ENCODE data around the gene ARSG.
"Not testable (repeated sequence)": the region's sequence is repeated elsewhere in the genome, so short reads cannot be mapped to it uniquely, and the experiment has no call there.

The ARSG gene

DNA sequence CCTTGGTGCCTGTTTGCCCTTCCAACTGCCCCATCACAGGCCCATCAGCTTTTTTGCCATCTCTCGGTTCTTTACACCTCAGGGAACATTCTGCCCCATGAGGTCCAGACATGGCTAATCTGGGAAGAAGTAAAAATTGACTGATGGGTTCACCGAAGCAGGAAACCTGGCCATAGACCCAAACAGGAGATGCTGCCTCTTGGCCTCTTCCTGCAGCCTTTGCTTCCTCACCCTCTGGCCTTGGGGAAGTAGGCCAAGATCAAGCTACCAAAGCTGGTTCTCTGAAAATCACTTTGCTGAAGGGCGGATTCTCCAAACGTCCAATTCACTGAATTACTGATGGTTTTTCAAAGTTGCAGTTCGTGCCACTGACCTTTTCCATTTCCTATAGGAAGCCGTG lies 56.1 kb downstream of the ARSG start:
- no peak overlapping the region for H3K4me3 ChIP-seq (replicated peaks; ENCODE audit: low read depth, low read length)
- TF ChIP-seq, protein P1, sequence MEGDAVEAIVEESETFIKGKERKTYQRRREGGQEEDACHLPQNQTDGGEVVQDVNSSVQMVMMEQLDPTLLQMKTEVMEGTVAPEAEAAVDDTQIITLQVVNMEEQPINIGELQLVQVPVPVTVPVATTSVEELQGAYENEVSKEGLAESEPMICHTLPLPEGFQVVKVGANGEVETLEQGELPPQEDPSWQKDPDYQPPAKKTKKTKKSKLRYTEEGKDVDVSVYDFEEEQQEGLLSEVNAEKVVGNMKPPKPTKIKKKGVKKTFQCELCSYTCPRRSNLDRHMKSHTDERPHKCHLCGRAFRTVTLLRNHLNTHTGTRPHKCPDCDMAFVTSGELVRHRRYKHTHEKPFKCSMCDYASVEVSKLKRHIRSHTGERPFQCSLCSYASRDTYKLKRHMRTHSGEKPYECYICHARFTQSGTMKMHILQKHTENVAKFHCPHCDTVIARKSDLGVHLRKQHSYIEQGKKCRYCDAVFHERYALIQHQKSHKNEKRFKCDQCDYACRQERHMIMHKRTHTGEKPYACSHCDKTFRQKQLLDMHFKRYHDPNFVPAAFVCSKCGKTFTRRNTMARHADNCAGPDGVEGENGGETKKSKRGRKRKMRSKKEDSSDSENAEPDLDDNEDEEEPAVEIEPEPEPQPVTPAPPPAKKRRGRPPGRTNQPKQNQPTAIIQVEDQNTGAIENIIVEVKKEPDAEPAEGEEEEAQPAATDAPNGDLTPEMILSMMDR (IDR thresholded peaks at IDR 0.05; ENCODE audit: low read depth, low read length, missing control alignments), result no peak
- DNase-seq (ENCODE audit: extremely low read depth, low read depth), result no peak

DNA sequence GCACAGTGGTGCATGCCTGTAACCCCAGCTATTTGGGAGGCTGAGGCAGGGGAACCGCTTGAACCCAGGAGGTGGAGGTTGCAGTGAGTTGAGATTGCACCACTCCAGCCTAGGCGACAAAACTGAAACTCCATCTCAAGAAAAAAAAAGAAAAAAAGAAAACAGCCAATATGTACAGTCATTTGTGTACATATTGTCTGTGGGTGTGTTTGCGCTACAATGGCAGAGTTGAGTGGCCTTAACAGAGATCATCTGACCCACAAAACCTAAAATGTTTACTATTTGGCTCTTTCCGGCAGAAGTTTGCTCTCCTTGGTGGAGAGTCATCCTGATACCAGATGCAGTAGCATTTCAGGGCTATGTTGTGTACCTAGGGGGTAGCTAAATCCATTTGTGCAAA lies 57.9 kb downstream of the ARSG start:
- TF ChIP-seq, protein P1 (IDR thresholded peaks at IDR 0.05; ENCODE audit: low read depth, low read length, missing control alignments), result no peak
- DNase-seq (ENCODE audit: extremely low read depth, low read depth), result no peak
- H3K4me3 ChIP-seq (replicated peaks; ENCODE audit: low read depth, low read length), result no peak overlapping the region

DNA sequence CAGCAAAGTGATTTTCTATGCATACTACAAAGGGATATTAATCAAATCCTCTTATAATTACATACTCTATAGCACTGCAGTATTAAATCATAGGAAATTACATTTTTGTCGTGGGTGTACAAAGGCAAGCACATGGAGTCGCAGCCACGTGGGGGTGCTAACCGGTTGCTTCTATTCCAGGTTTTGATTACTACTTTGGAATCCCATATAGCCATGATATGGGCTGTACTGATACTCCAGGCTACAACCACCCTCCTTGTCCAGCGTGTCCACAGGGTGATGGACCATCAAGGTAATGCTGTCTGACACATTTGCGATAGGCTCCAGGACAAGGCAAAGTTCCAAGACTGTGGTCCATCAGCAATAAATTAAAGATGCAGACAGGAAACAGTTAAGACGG lies 60.1 kb downstream of the ARSG start:
- TF ChIP-seq, protein P1 (IDR thresholded peaks at IDR 0.05; ENCODE audit: low read depth, low read length, missing control alignments), result no peak
- DNase-seq (ENCODE audit: extremely low read depth, low read depth), result no peak
- H3K4me3 ChIP-seq (replicated peaks; ENCODE audit: low read depth, low read length), result no peak overlapping the region

GRCh38 chr17:68352041-68352440 lies 60.7 kb downstream of the ARSG start:
- TF ChIP-seq, protein P1 (IDR thresholded peaks at IDR 0.05; ENCODE audit: low read depth, low read length, missing control alignments), result no peak
- H3K4me3 ChIP-seq (replicated peaks; ENCODE audit: low read depth, low read length), result no peak overlapping the region
- DNase-seq (ENCODE audit: extremely low read depth, low read depth), result no peak

DNA sequence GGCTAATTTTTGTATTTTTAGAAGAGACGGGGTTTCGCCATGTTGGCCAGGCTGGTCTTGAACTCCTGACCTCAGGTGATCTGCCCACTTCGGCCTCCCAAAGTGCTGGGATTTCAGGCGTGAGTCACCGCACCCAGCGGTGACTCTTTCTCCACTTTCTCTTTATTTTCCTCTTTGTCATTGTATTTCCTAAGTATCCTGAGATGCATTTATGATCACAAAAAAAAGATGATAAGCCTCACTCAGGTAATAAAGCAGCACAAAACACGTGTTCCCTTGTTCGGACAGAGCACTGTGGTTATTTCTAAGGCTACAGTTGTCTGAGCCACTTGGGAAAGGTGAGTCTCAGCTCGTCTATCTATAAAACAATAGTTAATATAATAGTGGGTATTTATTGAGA lies 61.4 kb downstream of the ARSG start:
- not testable (repeated sequence) for H3K4me3 ChIP-seq (replicated peaks; ENCODE audit: low read depth, low read length); DNase-seq (ENCODE audit: extremely low read depth, low read depth)

DNA sequence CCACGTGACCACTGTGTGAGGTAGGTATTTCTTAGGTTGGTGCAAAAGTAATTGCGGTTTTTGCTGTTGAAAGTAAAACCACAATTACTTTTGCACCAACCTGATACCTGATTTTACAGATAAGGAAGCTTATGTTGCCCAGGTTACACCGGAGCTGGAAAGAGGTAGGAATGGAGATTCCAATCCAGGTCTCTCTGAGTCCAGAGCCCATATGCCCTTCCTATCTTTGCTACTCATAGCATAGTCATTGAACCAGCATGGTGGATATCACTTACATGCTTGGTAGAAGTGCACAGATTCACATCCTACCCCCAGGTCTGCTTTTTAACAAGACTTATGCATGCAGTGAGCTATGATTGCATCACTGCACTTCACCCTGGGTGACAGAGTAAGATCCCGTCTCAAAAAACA lies 61.8 kb downstream of the ARSG start:
- TF ChIP-seq, protein P1 (IDR thresholded peaks at IDR 0.05; ENCODE audit: low read depth, low read length, missing control alignments), result no peak
- no peak overlapping the region for H3K4me3 ChIP-seq (replicated peaks; ENCODE audit: low read depth, low read length)
- DNase-seq (ENCODE audit: extremely low read depth, low read depth), result no peak

GRCh38 chr17:68354311-68354710 lies 63.0 kb downstream of the ARSG start:
- not testable (repeated sequence) for DNase-seq (ENCODE audit: extremely low read depth, low read depth); H3K4me3 ChIP-seq (replicated peaks; ENCODE audit: low read depth, low read length)

- H3K4me3 ChIP-seq (replicated peaks; ENCODE audit: low read depth, low read length); DNase-seq (ENCODE audit: extremely low read depth, low read depth): not testable (repeated sequence)
Observed at GRCh38 chr17:68355108-68355507, 63.8 kb downstream of the ARSG start.

DNA sequence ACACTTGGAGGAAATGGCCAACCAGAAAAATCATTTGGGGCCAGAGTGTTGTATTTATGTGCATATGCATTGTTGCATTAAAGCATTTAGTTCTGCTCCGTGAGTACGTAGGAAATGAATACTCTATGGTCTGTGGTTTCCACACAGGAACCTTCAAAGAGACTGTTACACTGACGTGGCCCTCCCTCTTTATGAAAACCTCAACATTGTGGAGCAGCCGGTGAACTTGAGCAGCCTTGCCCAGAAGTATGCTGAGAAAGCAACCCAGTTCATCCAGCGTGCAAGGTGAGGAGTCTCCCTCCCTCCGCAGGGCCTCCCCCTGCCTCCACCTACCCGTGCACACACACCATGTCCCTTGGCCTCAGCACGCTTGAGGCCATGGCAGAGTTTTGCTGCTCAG lies 65.2 kb downstream of the ARSG start:
- no peak for DNase-seq (ENCODE audit: extremely low read depth, low read depth)
- TF ChIP-seq, protein P1 (IDR thresholded peaks at IDR 0.05; ENCODE audit: low read depth, low read length, missing control alignments), result no peak
- H3K4me3 ChIP-seq (replicated peaks; ENCODE audit: low read depth, low read length), result no peak overlapping the region

Data from HFF-Myc (cell line).